Effector memory CD8-positive, alpha-beta T cell (primary cell): Measurements from ENCODE around the gene TMEM179B.
A peak's percentile ranks its signal among the peaks of the same experiment; 100 is the strongest.
"Not testable (repeated sequence)": the region's sequence is repeated elsewhere in the genome, so short reads cannot be mapped to it uniquely, and the experiment has no call there.

Experiments
- ATAC-seq: fragments of 150-1000 bp; cut with Tn5 transposase; replicated peaks from 2 replicates; pipeline ENCODE4 v1.10.0; 2021; ENCODE audit warnings: mild to moderate bottlenecking, moderate library complexity
- DNase-seq, 3 experiments: peaks; one replicate each; pipeline ENCODE4 v3.0.0; 2021
- H3K27ac Mint-ChIP-seq, 2 donors: one replicate each; pipeline ENCODE4 v1.8.0; 2022; ENCODE audit warnings: mild to moderate bottlenecking in 2 of 2, mixed read lengths in 2 of 2, moderate library complexity in 2 of 2
- H3K27me3 Mint-ChIP-seq, 2 donors: one replicate each; pipeline ENCODE4 v1.8.0; 2022; ENCODE audit warnings: mixed read lengths in 2 of 2
- H3K36me3 Mint-ChIP-seq: one replicate; pipeline ENCODE4 v1.8.0; 2022; ENCODE audit warnings: mild to moderate bottlenecking, moderate library complexity, mixed read lengths; ENCODE audit not compliant: insufficient read depth
- H3K4me1 Mint-ChIP-seq, 2 donors: one replicate each; pipeline ENCODE4 v1.8.0; 2022; ENCODE audit warnings: low read depth in 2 of 2, mixed read lengths in 2 of 2
- H3K4me3 Mint-ChIP-seq, 2 donors: one replicate each; pipeline ENCODE4 v1.8.0; 2022; ENCODE audit warnings: mild to moderate bottlenecking in 2 of 2, mixed read lengths in 2 of 2, moderate library complexity in 2 of 2
- H3K9me3 Mint-ChIP-seq, 2 donors: one replicate each; pipeline ENCODE4 v1.8.0; 2022; ENCODE audit warnings: mixed read lengths in 2 of 2
- total RNA-seq, 9 experiments: gene quantifications; one replicate each; lab custom pipeline; 2026; lab: John Stamatoyannopoulos, UW

TMEM179B gene
- total RNA-seq, result 14.1 to 26.5 (median 23.8) reads per million in 9 experiments

DNA sequence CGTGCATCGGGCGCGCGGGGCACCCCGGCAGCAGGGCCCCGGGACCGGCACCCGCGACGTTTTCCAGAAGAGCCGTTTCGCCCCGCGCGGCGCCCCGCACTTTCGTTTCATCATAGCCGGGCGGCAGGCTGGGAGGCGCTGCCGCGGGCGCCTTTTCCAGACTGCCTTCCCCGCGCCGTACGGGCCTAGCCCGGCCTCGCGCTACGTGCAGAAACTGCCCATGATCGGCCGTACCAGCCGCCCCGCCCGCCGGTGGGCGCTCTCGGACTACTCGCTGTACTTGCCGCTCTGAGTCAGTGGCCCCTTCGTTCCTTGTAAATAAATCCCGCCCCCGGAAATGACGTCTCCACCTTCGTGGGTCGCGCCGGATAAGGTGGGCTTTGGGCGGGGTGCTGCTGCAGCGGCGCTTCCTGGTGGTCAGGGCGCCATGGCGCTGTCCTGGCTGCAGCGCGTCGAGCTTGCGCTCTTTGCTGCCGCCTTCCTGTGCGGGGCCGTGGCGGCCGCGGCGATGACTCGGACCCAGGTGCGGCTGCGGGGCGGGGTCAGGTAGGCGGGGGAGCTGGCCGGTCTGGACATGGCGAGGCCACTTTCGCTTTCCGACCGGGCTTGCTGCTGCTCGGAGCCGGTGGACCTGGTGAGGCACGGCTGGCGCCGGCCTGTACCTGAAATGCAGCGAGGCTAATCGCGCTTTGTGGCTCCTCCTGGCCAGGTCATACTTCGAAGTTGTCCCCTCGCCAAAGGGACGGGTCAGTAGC, at the start of gene TMEM179B:
TSS of gene TMEM179B (plus strand) at position 398 of the 755 bp plus-strand sequence. CDS start at position 428, 30 bp downstream.
- H3K4me3 Mint-ChIP-seq, result peak within 1 kb of the TSS; percentile 95
- peaks cover 45% of the 10 kb centered on the region for H3K36me3 Mint-ChIP-seq
- no peaks in the 10 kb centered on the region for H3K9me3 Mint-ChIP-seq
- ATAC-seq (peak; percentile 77), DNase-seq (peak; percentile 98 to 99 (median 98))
- peak within 1 kb of the TSS; percentile 91 to 93 for H3K27ac Mint-ChIP-seq
- no peaks in the 10 kb centered on the region for H3K27me3 Mint-ChIP-seq
- H3K4me1 Mint-ChIP-seq, result peaks cover 28 to 39% of the 10 kb centered on the region in 2 donors

DNA sequence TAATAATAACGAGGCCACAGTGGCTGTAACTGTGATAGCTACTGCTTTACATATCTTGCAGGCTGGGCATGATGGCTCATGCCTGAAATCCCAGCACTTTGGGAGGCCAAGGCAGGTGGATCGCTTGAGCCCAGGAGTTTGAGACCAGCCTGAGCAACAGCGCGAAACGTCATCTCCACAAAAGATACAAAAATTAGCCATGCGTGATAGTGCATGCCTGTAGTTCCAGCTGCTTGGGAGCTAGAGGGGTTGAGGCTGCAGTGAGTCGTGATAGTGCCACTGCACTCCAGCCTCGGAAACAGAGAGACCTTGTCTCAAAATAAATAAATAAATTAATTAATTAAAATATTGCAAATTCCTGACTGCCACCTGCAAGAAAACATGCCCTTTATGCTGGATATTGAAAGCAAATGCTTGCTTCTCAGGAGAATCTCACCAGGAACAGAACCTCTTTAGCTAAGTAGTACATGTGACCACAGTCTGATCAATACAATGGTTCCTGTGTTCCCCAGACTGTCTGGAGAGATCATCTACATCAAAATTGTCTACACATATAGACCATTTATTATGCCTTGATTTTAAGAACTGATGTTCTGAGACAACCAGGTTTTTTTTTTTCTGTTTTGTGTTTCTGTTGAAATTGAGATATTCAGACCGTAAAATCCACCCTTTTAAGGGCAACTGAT, 39.6 kb upstream of the TMEM179B start:
- peaks cover 6% of the 10 kb centered on the region for H3K36me3 Mint-ChIP-seq

DNA sequence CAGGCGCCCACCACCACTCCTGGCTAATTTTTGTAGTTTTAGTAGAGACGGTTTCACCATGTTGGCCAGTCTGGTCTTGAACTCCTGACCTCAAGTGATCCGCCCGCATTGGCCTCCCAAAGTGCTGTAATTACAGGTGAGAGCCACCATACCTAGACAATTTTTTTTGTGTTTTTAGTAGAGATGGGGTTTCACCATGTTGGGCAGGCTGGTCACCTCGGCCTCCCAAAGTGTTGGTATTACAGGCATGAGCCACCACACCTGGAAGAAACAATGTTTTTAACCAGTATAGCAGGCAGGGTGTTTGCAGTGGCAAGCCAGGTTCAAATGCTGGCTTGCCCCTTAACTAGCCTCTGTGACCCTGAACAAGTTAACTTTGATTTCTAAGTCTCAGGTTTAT, 37.3 kb upstream of the TMEM179B start:
- not testable (repeated sequence) for H3K4me3 Mint-ChIP-seq, H3K9me3 Mint-ChIP-seq, DNase-seq, H3K27me3 Mint-ChIP-seq, ATAC-seq
- H3K27ac Mint-ChIP-seq, result peak overlapping the region in 1 of 2 donors; percentile 41
- H3K4me1 Mint-ChIP-seq, result peaks cover 5 to 14% of the 10 kb centered on the region in 2 donors
- peaks cover 12% of the 10 kb centered on the region for H3K36me3 Mint-ChIP-seq

More for the DNA sequence above, 39.6 kb upstream of the TMEM179B start:
- H3K4me1 Mint-ChIP-seq, result peaks cover 5 to 9% of the 10 kb centered on the region in 2 donors
- peak overlapping the region in 1 of 2 donors; percentile 31 for H3K27ac Mint-ChIP-seq
- no peak for DNase-seq
- H3K9me3 Mint-ChIP-seq, result no peaks in the 10 kb centered on the region
- H3K4me3 Mint-ChIP-seq, result no peak overlapping the region
- no peaks in the 10 kb centered on the region for H3K27me3 Mint-ChIP-seq
- no peak for ATAC-seq

- Mint-ChIP-seq H3K4me1 (peaks cover 5 to 15% of the 10 kb centered on the region in 2 donors), H3K36me3 (peaks cover 12% of the 10 kb centered on the region), H3K4me3 (peak overlapping the region; percentile 88), H3K9me3 (no peaks in the 10 kb centered on the region), H3K27me3 (no peaks in the 10 kb centered on the region), H3K27ac (no peak overlapping the region)
- ATAC-seq, result no peak
- DNase-seq, result no peak
These were observed 34.9 kb upstream of the TMEM179B start for GRCh38 chr11:62752177-62752785.

GRCh38 chr11:62752994-62753735, 34.0 kb upstream of the TMEM179B start:
- H3K27me3 Mint-ChIP-seq, result no peaks in the 10 kb centered on the region
- peaks cover 5 to 15% of the 10 kb centered on the region in 2 donors for H3K4me1 Mint-ChIP-seq
- H3K27ac Mint-ChIP-seq, result peak overlapping the region; percentile 84 to 89
- no peak for ATAC-seq
- H3K36me3 Mint-ChIP-seq, result peaks cover 12% of the 10 kb centered on the region
- peak overlapping the region; percentile 88 for H3K4me3 Mint-ChIP-seq
- peak in 1 of 3 experiments; percentile 5 for DNase-seq
- H3K9me3 Mint-ChIP-seq, result no peaks in the 10 kb centered on the region

- Mint-ChIP-seq H3K4me3 (peak within 1 kb of the TSS; percentile 88), H3K27ac (peak within 1 kb of the TSS; percentile 84 to 89), H3K4me1 (peaks cover 3 to 12% of the 10 kb centered on the region in 2 donors), H3K27me3 (no peaks in the 10 kb centered on the region), H3K9me3 (no peaks in the 10 kb centered on the region), H3K36me3 (peaks cover 12% of the 10 kb centered on the region)
- peak; percentile 93 for ATAC-seq
- DNase-seq, result peak; percentile 92 to 96 (median 95)
These were observed 33.2 kb upstream of the TMEM179B start, which contains the start of gene ZBTB3 for GRCh38 chr11:62753736-62754603. Gene ZBTB3 (minus strand): TSS chr11:62754160. CDS start chr11:62753664, 496 bp downstream.

DNA sequence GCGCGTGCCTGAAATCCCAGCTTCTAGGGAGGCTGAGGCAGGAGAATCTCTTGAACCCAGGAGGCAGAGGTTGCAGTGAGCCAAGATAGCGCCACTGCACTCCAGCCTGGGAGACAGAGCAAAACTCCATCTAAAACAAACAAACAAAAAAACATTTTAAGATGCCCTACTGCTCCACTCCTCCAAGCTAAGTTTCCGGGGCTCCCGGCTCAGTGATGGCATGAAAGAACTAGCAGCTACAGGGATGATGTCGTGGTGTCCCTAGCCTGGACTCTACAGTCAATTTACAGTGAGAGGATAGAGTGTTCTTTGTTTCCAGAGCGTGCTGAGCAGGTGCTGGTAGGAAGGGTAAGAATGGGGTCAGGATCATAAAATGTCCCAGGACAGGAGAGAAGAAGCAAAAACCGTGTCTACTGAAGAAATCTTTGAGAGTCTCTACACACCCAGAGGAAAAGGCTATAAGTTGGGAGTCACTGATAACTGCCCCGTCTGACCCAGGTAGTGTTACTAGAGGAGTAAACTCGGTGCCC, 32.1 kb upstream of the TMEM179B start:
- Mint-ChIP-seq H3K9me3 (no peaks in the 10 kb centered on the region), H3K27me3 (no peaks in the 10 kb centered on the region), H3K4me3 (peak overlapping the region in 1 of 2 donors; percentile 88), H3K27ac (no peak overlapping the region), H3K4me1 (peaks cover 0 to 10% of the 10 kb centered on the region in 2 donors), H3K36me3 (peaks cover 9% of the 10 kb centered on the region)
- ATAC-seq (no peak), DNase-seq (no peak)

- H3K27ac Mint-ChIP-seq, result no peak overlapping the region
- peaks cover 16 to 19% of the 10 kb centered on the region in 2 donors for H3K4me1 Mint-ChIP-seq
- DNase-seq, result no peak
- no peak for ATAC-seq
- H3K27me3 Mint-ChIP-seq, result no peaks in the 10 kb centered on the region
- H3K9me3 Mint-ChIP-seq, result no peaks in the 10 kb centered on the region
- peaks cover 27% of the 10 kb centered on the region for H3K36me3 Mint-ChIP-seq
- H3K4me3 Mint-ChIP-seq, result no peak overlapping the region
These were observed 29.1 kb upstream of the TMEM179B start for GRCh38 chr11:62757846-62758788.

GRCh38 chr11:62760867-62761227, 26.4 kb upstream of the TMEM179B start:
- not testable (repeated sequence) for H3K9me3 Mint-ChIP-seq, H3K27me3 Mint-ChIP-seq, ATAC-seq, DNase-seq
- Mint-ChIP-seq H3K4me1 (peaks cover 16% of the 10 kb centered on the region in 2 donors), H3K36me3 (peaks cover 40% of the 10 kb centered on the region), H3K4me3 (peak overlapping the region; percentile 93 to 94), H3K27ac (peak overlapping the region; percentile 96 to 97)

GRCh38 chr11:62770778-62771143, 16.4 kb upstream of the TMEM179B start:
- peak overlapping the region; percentile 96 to 97 for H3K4me3 Mint-ChIP-seq
- DNase-seq (no peak), ATAC-seq (no peak)

More at GRCh38 chr11:62770778-62771143, 16.4 kb upstream of the TMEM179B start:
- Mint-ChIP-seq H3K27me3 (no peaks in the 10 kb centered on the region), H3K36me3 (peaks cover 50% of the 10 kb centered on the region), H3K27ac (peak overlapping the region; percentile 95 to 98), H3K9me3 (no peaks in the 10 kb centered on the region), H3K4me1 (peaks cover 29 to 30% of the 10 kb centered on the region in 2 donors)
